ENCODE data around the gene RABIF. TPM values are rescaled to one million over a fixed set of nuclear protein-coding genes. Genes with fewer than 3 reads are reported as not detected.

RABIF gene
- total RNA-seq, 6 experiments from 2014 or later, result 2.6 to 6.3 (median 4.5) TPM

DNA sequence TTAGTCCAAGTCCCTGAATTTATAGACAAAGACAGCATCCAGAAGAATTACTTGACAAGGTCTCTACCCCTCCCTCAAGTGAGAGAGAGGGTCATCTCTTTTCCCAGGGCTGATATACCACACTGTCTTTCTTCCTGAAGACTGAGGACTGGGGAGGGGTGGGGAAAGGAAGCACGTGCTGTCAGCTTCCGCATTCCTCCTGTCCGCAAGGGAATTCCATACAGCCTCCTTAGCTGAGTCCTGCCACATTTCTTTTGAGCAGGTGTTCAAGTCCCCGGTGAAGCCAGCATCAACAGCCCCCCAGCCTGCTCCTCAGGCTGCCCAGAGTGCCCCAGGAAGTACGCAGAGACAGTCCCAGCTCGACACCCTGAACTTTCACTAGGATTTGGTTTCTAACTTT, 44.0 kb downstream of the RABIF start:
- Histone ChIP-seq H3K36me3 (no peaks in the 10 kb centered on the region), H3K4me1 (peaks cover 0 to 8% (median 0%) of the 10 kb centered on the region in 4 donors), H3K27ac (no peak overlapping the region), H3K4me3 (no peak overlapping the region), H3K27me3 (no peaks in the 10 kb centered on the region), H3K9me3 (no peaks in the 10 kb centered on the region)
- intact Hi-C loops (cut with DNase I), result no loop called here
- WGBS (ENCODE audit: insufficient coverage, low coverage, low lambda C conversion rate, missing lambda C conversion rate), result 67% methylated on average over 3 of the region's 6 CpGs
- no peak for ATAC-seq
- TF ChIP-seq POLR2A (IDR thresholded peaks at IDR 0.05), result no peak
- TF ChIP-seq, protein P1, sequence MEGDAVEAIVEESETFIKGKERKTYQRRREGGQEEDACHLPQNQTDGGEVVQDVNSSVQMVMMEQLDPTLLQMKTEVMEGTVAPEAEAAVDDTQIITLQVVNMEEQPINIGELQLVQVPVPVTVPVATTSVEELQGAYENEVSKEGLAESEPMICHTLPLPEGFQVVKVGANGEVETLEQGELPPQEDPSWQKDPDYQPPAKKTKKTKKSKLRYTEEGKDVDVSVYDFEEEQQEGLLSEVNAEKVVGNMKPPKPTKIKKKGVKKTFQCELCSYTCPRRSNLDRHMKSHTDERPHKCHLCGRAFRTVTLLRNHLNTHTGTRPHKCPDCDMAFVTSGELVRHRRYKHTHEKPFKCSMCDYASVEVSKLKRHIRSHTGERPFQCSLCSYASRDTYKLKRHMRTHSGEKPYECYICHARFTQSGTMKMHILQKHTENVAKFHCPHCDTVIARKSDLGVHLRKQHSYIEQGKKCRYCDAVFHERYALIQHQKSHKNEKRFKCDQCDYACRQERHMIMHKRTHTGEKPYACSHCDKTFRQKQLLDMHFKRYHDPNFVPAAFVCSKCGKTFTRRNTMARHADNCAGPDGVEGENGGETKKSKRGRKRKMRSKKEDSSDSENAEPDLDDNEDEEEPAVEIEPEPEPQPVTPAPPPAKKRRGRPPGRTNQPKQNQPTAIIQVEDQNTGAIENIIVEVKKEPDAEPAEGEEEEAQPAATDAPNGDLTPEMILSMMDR (IDR thresholded peaks at IDR 0.05), result no peak
- DNase-seq, result no peak

DNA sequence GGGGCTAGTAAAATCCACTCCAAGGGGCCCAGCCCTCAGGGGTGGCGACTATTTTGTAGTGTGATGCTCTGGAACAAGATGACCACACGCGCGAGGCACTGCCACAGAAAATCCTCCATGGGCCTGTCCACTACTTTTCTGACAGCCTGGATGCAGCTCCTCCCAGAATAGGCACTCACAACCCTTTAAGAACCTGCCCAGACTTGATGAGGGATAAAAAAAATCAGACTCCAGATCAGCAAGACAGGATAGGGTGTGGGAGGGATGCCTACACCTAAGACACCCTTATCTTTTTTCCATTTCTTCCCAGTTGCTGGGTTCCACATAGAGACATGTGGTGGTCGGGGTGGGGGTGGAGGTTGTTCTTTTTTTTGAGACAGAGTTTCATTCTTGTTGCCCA, 44.7 kb downstream of the RABIF start:
- 64% methylated on average over 2 of the region's 5 CpGs for WGBS (ENCODE audit: insufficient coverage, low coverage, low lambda C conversion rate, missing lambda C conversion rate)

DNA sequence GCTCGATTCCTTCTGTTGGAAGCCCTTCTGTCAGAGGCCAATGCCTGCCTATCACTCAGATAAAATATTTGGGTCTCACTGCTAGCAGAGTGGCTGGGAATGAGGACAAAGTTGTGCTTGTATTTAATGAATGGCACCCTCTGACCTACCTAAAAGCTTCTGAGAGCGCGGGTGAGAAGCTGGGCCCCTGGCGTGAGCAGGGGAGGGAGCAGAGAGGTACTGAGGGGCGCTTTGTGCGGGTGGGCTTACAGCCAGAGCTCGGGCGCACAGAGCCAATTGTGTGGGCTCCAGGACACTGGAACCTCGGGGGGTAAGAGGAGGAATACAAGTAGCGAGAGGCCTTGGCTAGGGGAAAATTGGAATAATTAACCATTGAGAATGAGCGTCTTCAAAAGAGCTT, 45.9 kb downstream of the RABIF start:
- no peaks in the 10 kb centered on the region for H3K9me3 ChIP-seq
- ATAC-seq (no peak), DNase-seq (no peak)
- intact Hi-C loops (cut with DNase I), result no loop called here
- no peak overlapping the region for H3K4me3 ChIP-seq
- TF ChIP-seq, protein P1 (IDR thresholded peaks at IDR 0.05), result no peak
- no peak for TF ChIP-seq POLR2A (IDR thresholded peaks at IDR 0.05)
- no peaks in the 10 kb centered on the region for H3K27me3 ChIP-seq
- 95% methylated on average over 10 of the region's 11 CpGs for WGBS (ENCODE audit: insufficient coverage, low coverage, low lambda C conversion rate, missing lambda C conversion rate)
- no peak overlapping the region for H3K27ac ChIP-seq
- H3K36me3 ChIP-seq, result no peaks in the 10 kb centered on the region
- peaks cover 0 to 5% (median 0%) of the 10 kb centered on the region in 4 donors for H3K4me1 ChIP-seq

More for the DNA sequence above, 44.7 kb downstream of the RABIF start:
- Histone ChIP-seq H3K4me3 (no peak overlapping the region), H3K4me1 (peaks cover 0 to 8% (median 0%) of the 10 kb centered on the region in 4 donors), H3K9me3 (no peaks in the 10 kb centered on the region), H3K27ac (no peak overlapping the region), H3K27me3 (no peaks in the 10 kb centered on the region), H3K36me3 (no peaks in the 10 kb centered on the region)
- TF ChIP-seq, protein P1 (IDR thresholded peaks at IDR 0.05), result no peak
- no peak for TF ChIP-seq POLR2A (IDR thresholded peaks at IDR 0.05)
- DNase-seq (no peak), ATAC-seq (no peak)
- intact Hi-C loops (cut with DNase I), result no loop called here

DNA sequence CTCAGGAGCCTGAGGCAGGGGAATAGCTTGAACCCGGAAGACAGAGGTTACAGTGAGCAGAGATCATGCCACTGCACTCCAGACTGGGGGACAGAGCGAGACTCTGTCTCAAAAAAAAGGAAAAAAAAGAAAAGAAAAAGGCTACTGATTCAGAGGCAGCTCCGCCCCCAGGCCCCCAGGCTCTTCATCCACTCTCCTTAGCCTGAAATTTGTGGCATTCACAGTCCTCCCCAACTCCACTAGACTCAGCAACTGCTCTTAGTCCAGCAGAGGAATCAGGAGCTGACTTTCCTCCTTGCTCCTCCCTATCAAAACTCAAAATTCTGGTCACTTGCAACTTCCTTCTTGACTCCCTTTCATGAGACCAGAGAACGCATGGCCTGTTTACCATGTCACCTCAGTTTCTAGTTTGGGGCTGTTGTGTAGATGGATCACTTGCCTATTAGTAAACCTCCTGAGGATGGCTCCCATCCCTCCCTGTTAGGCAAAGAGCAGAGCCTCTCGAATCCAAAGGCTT, 51.1 kb downstream of the RABIF start:
- Histone ChIP-seq H3K9me3 (no peaks in the 10 kb centered on the region), H3K27ac (no peak overlapping the region), H3K36me3 (no peaks in the 10 kb centered on the region), H3K27me3 (no peaks in the 10 kb centered on the region), H3K4me3 (no peak overlapping the region), H3K4me1 (no peaks in the 10 kb centered on the region)
- 51% methylated on average over 4 of the region's 5 CpGs for WGBS (ENCODE audit: insufficient coverage, low coverage, low lambda C conversion rate, missing lambda C conversion rate)
- ATAC-seq (no peak), DNase-seq (no peak)
- intact Hi-C loops (cut with DNase I), result no loop called here
- no peak for TF ChIP-seq POLR2A (IDR thresholded peaks at IDR 0.05)
- TF ChIP-seq, protein P1 (IDR thresholded peaks at IDR 0.05), result no peak
